ENCODE measurements around the gene LTBP4. TPM values are rescaled to one million over a fixed set of nuclear protein-coding genes. Genes with fewer than 3 reads are reported as not detected.

The LTBP4 gene
- total and polyA plus RNA-seq, 2 of the 13 experiments (the other 11 are each of a cell fraction or from before 2014, with no cell fraction given) = 0.86 to 2.3 TPM

DNA sequence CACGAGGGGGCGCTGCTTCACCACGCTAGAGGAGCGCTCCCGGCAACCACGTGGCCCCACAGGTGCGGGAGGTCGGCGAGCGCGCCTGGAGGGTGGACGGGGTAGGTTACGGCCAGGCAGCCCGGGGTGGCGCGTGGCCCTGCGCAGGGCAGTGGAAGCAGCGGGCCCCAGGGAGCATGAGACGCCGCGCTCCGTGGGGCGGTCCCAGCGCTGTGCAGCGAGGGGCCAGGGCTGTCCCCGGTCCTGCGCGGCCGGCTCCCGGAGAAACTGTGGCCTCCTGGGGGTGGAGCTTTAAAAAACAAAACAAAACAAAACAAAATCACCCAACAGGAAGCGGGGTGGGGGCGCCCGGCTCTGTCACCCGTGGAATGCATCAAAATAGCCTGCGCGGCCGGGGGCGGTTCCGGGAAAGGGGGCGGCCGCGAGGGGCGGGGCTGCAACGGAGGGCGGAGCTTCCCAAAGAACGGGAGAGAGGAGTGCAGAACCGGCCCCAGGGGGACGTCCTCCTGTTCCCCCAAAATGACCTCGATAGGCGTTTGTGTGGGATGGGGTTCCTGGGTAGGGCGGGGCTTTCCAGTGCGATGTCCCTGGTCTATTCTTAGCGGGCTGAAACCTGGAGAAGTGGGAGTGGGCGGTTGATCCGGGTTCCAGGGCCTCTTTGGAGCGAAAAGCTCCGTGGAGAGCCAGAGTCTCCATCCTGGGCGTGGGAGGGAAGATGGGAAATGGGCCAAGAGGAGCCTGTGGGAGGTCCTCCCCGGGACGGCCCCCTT is 61.9 kb downstream of the LTBP4 start (continued):
- TF ChIP-seq YEATS2 (CRISPR knock-in tag; IDR thresholded peaks at IDR 0.05; ENCODE audit: borderline replicate concordance) = no peak
- TF ChIP-seq ZNF782 (CRISPR knock-in tag; IDR thresholded peaks at IDR 0.05; ENCODE audit: borderline replicate concordance) = no peak
- no peak for TF ChIP-seq HNF4G (IDR thresholded peaks at IDR 0.05; ENCODE audit: borderline replicate concordance, low read depth, low read length)
- no peak for TF ChIP-seq HNF4G (CRISPR knock-in tag; IDR thresholded peaks at IDR 0.05; ENCODE audit: borderline replicate concordance, low read depth)
- TF ChIP-seq ZNF224 (CRISPR knock-in tag; IDR thresholded peaks at IDR 0.05) = peak; percentile 73; the same call in 1 of the 2 replicates
- TF ChIP-seq, protein P1, sequence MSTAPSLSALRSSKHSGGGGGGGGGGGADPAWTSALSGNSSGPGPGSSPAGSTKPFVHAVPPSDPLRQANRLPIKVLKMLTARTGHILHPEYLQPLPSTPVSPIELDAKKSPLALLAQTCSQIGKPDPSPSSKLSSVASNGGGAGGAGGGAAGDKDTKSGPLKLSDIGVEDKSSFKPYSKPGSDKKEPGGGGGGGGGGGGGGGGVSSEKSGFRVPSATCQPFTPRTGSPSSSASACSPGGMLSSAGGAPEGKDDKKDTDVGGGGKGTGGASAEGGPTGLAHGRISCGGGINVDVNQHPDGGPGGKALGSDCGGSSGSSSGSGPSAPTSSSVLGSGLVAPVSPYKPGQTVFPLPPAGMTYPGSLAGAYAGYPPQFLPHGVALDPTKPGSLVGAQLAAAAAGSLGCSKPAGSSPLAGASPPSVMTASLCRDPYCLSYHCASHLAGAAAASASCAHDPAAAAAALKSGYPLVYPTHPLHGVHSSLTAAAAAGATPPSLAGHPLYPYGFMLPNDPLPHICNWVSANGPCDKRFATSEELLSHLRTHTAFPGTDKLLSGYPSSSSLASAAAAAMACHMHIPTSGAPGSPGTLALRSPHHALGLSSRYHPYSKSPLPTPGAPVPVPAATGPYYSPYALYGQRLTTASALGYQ (CRISPR knock-in tag; IDR thresholded peaks at IDR 0.05) = 0 out of 2 replicates have a peak, but pooled peaks have one; percentile 32
- TF ChIP-seq PRMT3 (CRISPR knock-in tag; IDR thresholded peaks at IDR 0.05; ENCODE audit: borderline replicate concordance, low read depth) = no peak
- TF ChIP-seq ZNF225 (CRISPR knock-in tag; IDR thresholded peaks at IDR 0.05) = 0 out of 2 replicates have a peak, but pooled peaks have one; percentile 7
- no peak for TF ChIP-seq ZNF124 (CRISPR knock-in tag; IDR thresholded peaks at IDR 0.05)
- no peak for TF ChIP-seq ARNT (IDR thresholded peaks at IDR 0.05)
- no peak for TF ChIP-seq SMYD3 (CRISPR knock-in tag; IDR thresholded peaks at IDR 0.05)
- no peak for TF ChIP-seq TRIM24 (CRISPR knock-in tag; IDR thresholded peaks at IDR 0.05)
- TF ChIP-seq, protein P2, sequence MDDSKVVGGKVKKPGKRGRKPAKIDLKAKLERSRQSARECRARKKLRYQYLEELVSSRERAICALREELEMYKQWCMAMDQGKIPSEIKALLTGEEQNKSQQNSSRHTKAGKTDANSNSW (CRISPR knock-in tag; IDR thresholded peaks at IDR 0.05; ENCODE audit: borderline replicate concordance) = 0 out of 2 replicates have a peak, but pooled peaks have one; percentile 50
- TF ChIP-seq ZNF674 (CRISPR knock-in tag; IDR thresholded peaks at IDR 0.05; ENCODE audit: low read depth) = no peak
- peak; percentile 95 for TF ChIP-seq ARNT2 (CRISPR knock-in tag; IDR thresholded peaks at IDR 0.05; ENCODE audit: low read depth)
- TF ChIP-seq ZNF34 (CRISPR knock-in tag; IDR thresholded peaks at IDR 0.05; ENCODE audit: borderline replicate concordance) = no peak
- no peak for TF ChIP-seq TCF12 (IDR thresholded peaks at IDR 0.05)
- no peak for TF ChIP-seq TCF12 (CRISPR knock-in tag; IDR thresholded peaks at IDR 0.05)
- no peak for TF ChIP-seq RFX5 (IDR thresholded peaks at IDR 0.05; ENCODE audit: low read depth, low read length)
- peak; percentile 66; the same call in 1 of the 2 replicates for TF ChIP-seq DNMT1 (CRISPR knock-in tag; IDR thresholded peaks at IDR 0.05)
- TF ChIP-seq, protein P3, sequence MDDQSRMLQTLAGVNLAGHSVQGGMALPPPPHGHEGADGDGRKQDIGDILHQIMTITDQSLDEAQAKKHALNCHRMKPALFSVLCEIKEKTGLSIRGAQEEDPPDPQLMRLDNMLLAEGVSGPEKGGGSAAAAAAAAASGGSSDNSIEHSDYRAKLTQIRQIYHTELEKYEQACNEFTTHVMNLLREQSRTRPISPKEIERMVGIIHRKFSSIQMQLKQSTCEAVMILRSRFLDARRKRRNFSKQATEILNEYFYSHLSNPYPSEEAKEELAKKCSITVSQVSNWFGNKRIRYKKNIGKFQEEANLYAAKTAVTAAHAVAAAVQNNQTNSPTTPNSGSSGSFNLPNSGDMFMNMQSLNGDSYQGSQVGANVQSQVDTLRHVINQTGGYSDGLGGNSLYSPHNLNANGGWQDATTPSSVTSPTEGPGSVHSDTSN (CRISPR knock-in tag; IDR thresholded peaks at IDR 0.05; ENCODE audit: borderline replicate concordance) = no peak
- TF ChIP-seq, protein P4, sequence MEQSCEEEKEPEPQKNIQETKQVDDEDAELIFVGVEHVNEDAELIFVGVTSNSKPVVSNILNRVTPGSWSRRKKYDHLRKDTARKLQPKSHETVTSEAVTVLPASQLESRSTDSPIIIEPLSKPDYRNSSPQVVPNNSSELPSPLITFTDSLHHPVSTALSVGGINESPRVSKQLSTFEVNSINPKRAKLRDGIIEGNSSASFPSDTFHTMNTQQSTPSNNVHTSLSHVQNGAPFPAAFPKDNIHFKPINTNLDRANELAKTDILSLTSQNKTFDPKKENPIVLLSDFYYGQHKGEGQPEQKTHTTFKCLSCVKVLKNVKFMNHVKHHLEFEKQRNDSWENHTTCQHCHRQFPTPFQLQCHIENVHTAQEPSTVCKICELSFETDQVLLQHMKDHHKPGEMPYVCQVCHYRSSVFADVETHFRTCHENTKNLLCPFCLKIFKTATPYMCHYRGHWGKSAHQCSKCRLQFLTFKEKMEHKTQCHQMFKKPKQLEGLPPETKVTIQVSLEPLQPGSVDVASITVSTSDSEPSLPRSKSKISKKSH (CRISPR knock-in tag; IDR thresholded peaks at IDR 0.05; ENCODE audit: borderline replicate concordance) = peak; percentile 44
- no peak for TF ChIP-seq POLR2AphosphoS5 (IDR thresholded peaks at IDR 0.05; ENCODE audit: low read depth, low read length)
- TF ChIP-seq, protein P5, sequence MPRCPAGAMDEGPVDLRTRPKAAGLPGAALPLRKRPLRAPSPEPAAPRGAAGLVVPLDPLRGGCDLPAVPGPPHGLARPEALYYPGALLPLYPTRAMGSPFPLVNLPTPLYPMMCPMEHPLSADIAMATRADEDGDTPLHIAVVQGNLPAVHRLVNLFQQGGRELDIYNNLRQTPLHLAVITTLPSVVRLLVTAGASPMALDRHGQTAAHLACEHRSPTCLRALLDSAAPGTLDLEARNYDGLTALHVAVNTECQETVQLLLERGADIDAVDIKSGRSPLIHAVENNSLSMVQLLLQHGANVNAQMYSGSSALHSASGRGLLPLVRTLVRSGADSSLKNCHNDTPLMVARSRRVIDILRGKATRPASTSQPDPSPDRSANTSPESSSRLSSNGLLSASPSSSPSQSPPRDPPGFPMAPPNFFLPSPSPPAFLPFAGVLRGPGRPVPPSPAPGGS (CRISPR knock-in tag; IDR thresholded peaks at IDR 0.05) = peak; percentile 76; the same call in 1 of the 2 replicates

All from HepG2 (cell line).